Stomach (tissue), 9 donors: ENCODE measurements around the gene ATOH8. TPM values are rescaled to one million over a fixed set of nuclear protein-coding genes. Genes with fewer than 3 reads are reported as not detected.
A peak's percentile ranks its signal among the peaks of the same experiment; 100 is the strongest.

Experiments used
- DNase-seq, 2 donors: peaks; one replicate each; pipeline versions ENCODE4 v3.0.0 to v3.0.0-alpha.2; 2013 to 2019
- H3K27ac ChIP-seq, 5 donors: fragments of 200-600 bp in 4 of 5; sonication (generic) in 4 of 5; one replicate each; pipeline ENCODE4 v1.5.1; 2013 to 2019; ENCODE audit warnings: mild to moderate bottlenecking in 1 of 5, moderate library complexity in 1 of 5
- H3K27me3 ChIP-seq, 3 donors: fragments of 200-600 bp; sonication (generic); one replicate each; pipeline ENCODE4 v1.5.1; 2017 to 2019; ENCODE audit warnings: mixed run types in 1 of 3
- H3K36me3 ChIP-seq, 4 donors: fragments of 200-600 bp; sonication (generic); 1 replicate in 3 of 4; 2 replicates in 1 of 4; pipeline ENCODE4 v1.5.1; 2016 to 2019
- H3K4me1 ChIP-seq, 4 donors: fragments of 200-600 bp; sonication (generic); one replicate each; pipeline ENCODE4 v1.5.1; 2016 to 2019
- H3K4me3 ChIP-seq, 4 donors: fragments of 200-600 bp; sonication (generic) in 3 of 4; one replicate each; pipeline ENCODE4 v1.5.1; 2016 to 2019; ENCODE audit warnings: mild to moderate bottlenecking in 1 of 4
- H3K9me3 ChIP-seq, 4 donors: fragments of 200-600 bp; sonication (generic); one replicate each; pipeline ENCODE4 v1.5.1; 2016 to 2019
- EP300 ChIP-seq: sonication (generic); formaldehyde crosslinking; IDR thresholded peaks from one replicate; pipeline ENCODE4 v1.6.1; 2017; ENCODE audit warnings: antibody characterized with exemption
- POLR2A ChIP-seq, 4 donors: fragments of 450-650 bp; IDR thresholded peaks; one replicate each; pipeline ENCODE4 v1.6.1; 2016; ENCODE audit warnings: antibody characterized with exemption in 4 of 4, control low read depth in 2 of 4, mild to moderate bottlenecking in 1 of 4, moderate library complexity in 1 of 4
- POLR2AphosphoS5 ChIP-seq, 3 donors: sonication (generic); formaldehyde crosslinking; IDR thresholded peaks; one replicate each; pipeline ENCODE4 v1.6.1; 2016; ENCODE audit warnings: antibody characterized with exemption in 3 of 3
- WGBS, 5 donors: extraction: QIAGEN DNeasy Blood & Tissue Kit in 3 of 5; methylation state at CpG; one replicate each; pipeline versions ENCODE4 v1.1.5 to v1.1.7; 2013 to 2018; 5-methylcytosine and 5-hydroxymethylcytosine counted together
- intact Hi-C: fragments of 100-400 bp; cut with DNase I; formaldehyde crosslinking; loops from one replicate; pipeline ENCODE4 v1.15.1; 2023; ENCODE audit warnings: low total_unique reads
- polyA plus RNA-seq, 3 donors: library from polyadenylated mRNA; stranded (reverse); fragments of 200-250 nt; gene quantifications; one replicate each; pipeline ENCODE4 v1.2.3, GENCODE V29; 2013
- total RNA-seq, 5 donors: library from RNA; depleted of rRNA; stranded (reverse); fragments of >200 nt; gene quantifications; one replicate each; pipeline versions ENCODE4 v1.1.0 to v1.2.3, GENCODE V29; 2014 to 2016
- TF ChIP-seq, protein P1 (sequence below), 7 experiments: fragments of 450-650 bp in 4 of 7; fragments of 200-600 bp in 3 of 7; sonication (generic) in 3 of 7; IDR thresholded peaks; one replicate each; pipeline ENCODE4 v1.5.1; 2016 to 2019; ENCODE audit warnings: antibody characterized with exemption in 7 of 7, control low read depth in 2 of 7, mild to moderate bottlenecking in 1 of 7
- donor health status: healthy with polysubstance abuse.
- donor health status: Bipolar disorder and iron deficiency.
- donor health status: healthy.

ATOH8 gene
- total and polyA plus RNA-seq, 8 donors = 2.3 to 23.2 (median 13.3) TPM

DNA sequence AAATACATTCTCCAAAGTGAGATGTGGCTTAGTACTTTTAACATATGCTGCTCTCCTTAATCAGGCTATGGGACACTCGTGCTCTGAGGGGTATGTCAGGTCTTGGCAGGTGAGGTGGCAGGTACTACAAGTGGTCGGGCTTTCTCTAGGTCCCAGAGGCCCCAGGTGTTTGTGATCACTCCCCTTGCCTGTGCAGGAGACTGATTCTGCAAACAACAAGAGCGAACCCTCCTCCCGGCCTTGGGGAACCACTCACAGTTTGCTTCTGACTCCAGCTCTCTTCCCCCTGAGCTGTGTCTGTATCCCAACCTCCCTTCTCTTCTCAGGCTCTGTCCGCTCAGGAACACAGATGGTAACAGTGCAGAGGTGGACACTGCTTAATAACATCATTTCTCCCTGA lies 48.1 kb downstream of the ATOH8 start:
- no peak for DNase-seq
- 89 to 96% (median 92%) methylated on average over 5 of the region's 5 CpGs for WGBS, 5 donors
- H3K9me3 ChIP-seq = peaks cover 0 to 7% (median 3%) of the 10 kb centered on the region in 4 donors
- TF ChIP-seq, protein P1, sequence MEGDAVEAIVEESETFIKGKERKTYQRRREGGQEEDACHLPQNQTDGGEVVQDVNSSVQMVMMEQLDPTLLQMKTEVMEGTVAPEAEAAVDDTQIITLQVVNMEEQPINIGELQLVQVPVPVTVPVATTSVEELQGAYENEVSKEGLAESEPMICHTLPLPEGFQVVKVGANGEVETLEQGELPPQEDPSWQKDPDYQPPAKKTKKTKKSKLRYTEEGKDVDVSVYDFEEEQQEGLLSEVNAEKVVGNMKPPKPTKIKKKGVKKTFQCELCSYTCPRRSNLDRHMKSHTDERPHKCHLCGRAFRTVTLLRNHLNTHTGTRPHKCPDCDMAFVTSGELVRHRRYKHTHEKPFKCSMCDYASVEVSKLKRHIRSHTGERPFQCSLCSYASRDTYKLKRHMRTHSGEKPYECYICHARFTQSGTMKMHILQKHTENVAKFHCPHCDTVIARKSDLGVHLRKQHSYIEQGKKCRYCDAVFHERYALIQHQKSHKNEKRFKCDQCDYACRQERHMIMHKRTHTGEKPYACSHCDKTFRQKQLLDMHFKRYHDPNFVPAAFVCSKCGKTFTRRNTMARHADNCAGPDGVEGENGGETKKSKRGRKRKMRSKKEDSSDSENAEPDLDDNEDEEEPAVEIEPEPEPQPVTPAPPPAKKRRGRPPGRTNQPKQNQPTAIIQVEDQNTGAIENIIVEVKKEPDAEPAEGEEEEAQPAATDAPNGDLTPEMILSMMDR (IDR thresholded peaks at IDR 0.05) = no peak
- TF ChIP-seq POLR2AphosphoS5 (IDR thresholded peaks at IDR 0.05) (no peak), POLR2A (IDR thresholded peaks at IDR 0.05) (no peak), EP300 (no peak)
- peaks cover 0 to 7% (median 0%) of the 10 kb centered on the region in 3 donors for H3K27me3 ChIP-seq
- H3K4me1 ChIP-seq = peaks cover 0 to 27% (median 12%) of the 10 kb centered on the region in 4 donors
- no peak overlapping the region for H3K27ac ChIP-seq
- H3K36me3 ChIP-seq = no peaks in the 10 kb centered on the region
- intact Hi-C loops = no loop called here
- no peak overlapping the region for H3K4me3 ChIP-seq

DNA sequence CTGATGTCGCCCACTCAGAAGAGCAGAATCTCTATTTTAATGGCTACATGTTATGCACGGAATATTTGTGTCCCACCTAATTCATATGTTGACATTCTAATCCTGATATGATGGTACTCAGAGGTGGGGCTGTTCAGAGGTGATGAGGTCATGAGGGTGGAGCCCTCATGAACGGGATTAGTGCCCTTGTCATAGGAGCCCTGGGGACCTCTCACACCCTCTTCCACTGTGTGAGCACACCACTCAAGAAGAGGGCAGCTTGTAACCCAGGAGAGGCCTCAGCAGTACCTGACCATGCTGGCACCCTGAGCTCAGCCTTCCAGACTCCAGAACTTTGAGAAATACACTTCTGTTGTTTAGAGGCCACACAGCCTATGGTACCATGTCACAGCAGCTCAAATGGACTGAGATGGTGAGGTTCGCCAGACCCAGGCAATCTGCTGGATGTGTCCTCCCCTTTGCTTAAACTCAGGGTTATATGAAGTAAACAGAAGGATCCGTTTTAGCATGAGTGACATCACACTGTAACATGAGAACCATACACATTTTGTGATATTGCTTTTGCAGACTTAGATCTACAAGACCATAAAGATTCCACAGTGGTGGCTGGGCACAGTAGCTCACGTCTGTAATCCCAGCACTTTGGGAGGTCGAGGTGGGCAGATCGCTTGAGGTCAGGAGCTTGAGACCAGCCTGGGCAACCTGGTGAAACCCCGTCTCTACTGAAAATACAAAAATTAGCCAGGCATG lies 48.7 kb downstream of the ATOH8 start:
- H3K27me3 ChIP-seq = peaks cover 0 to 7% (median 0%) of the 10 kb centered on the region in 3 donors
- TF ChIP-seq POLR2AphosphoS5 (IDR thresholded peaks at IDR 0.05) = no peak
- TF ChIP-seq, protein P1 (IDR thresholded peaks at IDR 0.05) = no peak
- no peak for TF ChIP-seq EP300
- TF ChIP-seq POLR2A (IDR thresholded peaks at IDR 0.05) = no peak
- no peak for DNase-seq
- WGBS, 5 donors = 71 to 77% (median 73%) methylated on average over 8 to 9 of the region's 9 CpGs
- peaks cover 0 to 7% (median 3%) of the 10 kb centered on the region in 4 donors for H3K9me3 ChIP-seq
- H3K27ac ChIP-seq = no peak overlapping the region
- intact Hi-C loops = no loop called here
- no peak overlapping the region for H3K4me3 ChIP-seq
- no peaks in the 10 kb centered on the region for H3K36me3 ChIP-seq
- H3K4me1 ChIP-seq = peaks cover 0 to 29% (median 11%) of the 10 kb centered on the region in 4 donors

- DNase-seq = no peak
Observed at GRCh38 chr2:85803704-85804425, 50.1 kb downstream of the ATOH8 start.

GRCh38 chr2:85804583-85804982 lies 50.8 kb downstream of the ATOH8 start:
- DNase-seq = no peak
- TF ChIP-seq EP300 = no peak
- TF ChIP-seq, protein P1 (IDR thresholded peaks at IDR 0.05) = peak in 4 of 7 experiments; percentile 39 to 52 (median 41)
- peaks cover 0 to 30% (median 10%) of the 10 kb centered on the region in 4 donors for H3K4me1 ChIP-seq
- 0 to 2% (median 0%) methylated on average over 1 of the region's 1 CpG for WGBS, 5 donors
- H3K4me3 ChIP-seq = no peak overlapping the region
- intact Hi-C loops = no loop called here
- H3K27me3 ChIP-seq = no peaks in the 10 kb centered on the region
- H3K36me3 ChIP-seq = no peaks in the 10 kb centered on the region
- H3K27ac ChIP-seq = no peak overlapping the region
- peaks cover 0 to 7% (median 3%) of the 10 kb centered on the region in 4 donors for H3K9me3 ChIP-seq

More at GRCh38 chr2:85803704-85804425, 50.1 kb downstream of the ATOH8 start:
- H3K27ac ChIP-seq = no peak overlapping the region
- H3K36me3 ChIP-seq = no peaks in the 10 kb centered on the region
- no peak for TF ChIP-seq EP300
- TF ChIP-seq, protein P1 (IDR thresholded peaks at IDR 0.05) = no peak
- TF ChIP-seq POLR2AphosphoS5 (IDR thresholded peaks at IDR 0.05) = no peak
- no peak for TF ChIP-seq POLR2A (IDR thresholded peaks at IDR 0.05)
- peaks cover 0 to 5% (median 0%) of the 10 kb centered on the region in 3 donors for H3K27me3 ChIP-seq
- peaks cover 0 to 7% (median 3%) of the 10 kb centered on the region in 4 donors for H3K9me3 ChIP-seq
- no peak overlapping the region for H3K4me3 ChIP-seq
- peaks cover 0 to 30% (median 10%) of the 10 kb centered on the region in 4 donors for H3K4me1 ChIP-seq
- intact Hi-C loops = no loop called here
- 76 to 85% (median 81%) methylated on average over 10 of the region's 10 CpGs for WGBS, 5 donors
